ENCODE measurements around the gene CD63.

CD63 gene

DNA sequence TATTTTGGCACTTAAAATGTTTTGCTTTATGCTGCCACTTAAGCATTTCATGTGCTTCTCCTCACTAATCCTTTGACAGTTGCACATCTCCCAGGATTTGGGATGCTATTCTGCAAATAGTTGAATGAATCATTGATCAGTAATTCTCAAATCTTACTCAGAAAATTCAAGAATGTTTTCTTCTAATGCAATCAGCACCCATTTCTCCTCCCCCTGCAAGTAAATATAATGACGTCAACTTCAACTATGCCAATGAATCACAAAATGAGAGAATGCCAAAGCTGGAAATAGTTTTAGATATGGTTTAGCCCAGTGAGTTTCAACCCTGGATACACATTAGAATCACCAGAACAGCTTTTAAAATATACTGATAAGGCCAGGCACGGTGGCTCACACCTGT lies 15.1 kb downstream of the CD63 start:
- Histone ChIP-seq H3K36me3 (replicated peaks; ENCODE audit: insufficient read depth, low read length) (no peaks in the 10 kb centered on the region), H3F3A (ENCODE audit: insufficient read depth, low read length) (peaks cover 10% of the 10 kb centered on the region; the same call in 1 of the 2 replicates), H3K9ac (ENCODE audit: low read length) (no peak overlapping the region), H3K9me3 (replicated peaks; ENCODE audit: insufficient read depth, low read length) (no peaks in the 10 kb centered on the region), H3K4me1 (ENCODE audit: low read length) (peaks cover 17% of the 10 kb centered on the region), H3K4me3 (ENCODE audit: low read length) (no peak overlapping the region), H3K4me2 (ENCODE audit: low read depth, low read length) (no peak overlapping the region), H2AFZ (ENCODE audit: low read length) (no peak overlapping the region), H3K9me2 (replicated peaks; ENCODE audit: insufficient read depth, low read length) (no peaks in the 10 kb centered on the region), H3K27me3 (replicated peaks; ENCODE audit: insufficient read depth, low read length) (peaks cover 32% of the 10 kb centered on the region), H3K79me2 (ENCODE audit: low read length) (peaks cover 21% of the 10 kb centered on the region), H4K20me1 (ENCODE audit: insufficient read depth, low read length) (no peaks in the 10 kb centered on the region), H3K27ac (ENCODE audit: low read length) (no peak overlapping the region)
- no peak for DNase-seq
- TF ChIP-seq EZH2 (optimal IDR thresholded peaks at IDR 0.05; ENCODE audit: low read depth, low read length) (no peak), EZH2phosphoT487 (IDR thresholded peaks at IDR 0.05; ENCODE audit: low read length) (no peak)
- TF ChIP-seq, protein P1, sequence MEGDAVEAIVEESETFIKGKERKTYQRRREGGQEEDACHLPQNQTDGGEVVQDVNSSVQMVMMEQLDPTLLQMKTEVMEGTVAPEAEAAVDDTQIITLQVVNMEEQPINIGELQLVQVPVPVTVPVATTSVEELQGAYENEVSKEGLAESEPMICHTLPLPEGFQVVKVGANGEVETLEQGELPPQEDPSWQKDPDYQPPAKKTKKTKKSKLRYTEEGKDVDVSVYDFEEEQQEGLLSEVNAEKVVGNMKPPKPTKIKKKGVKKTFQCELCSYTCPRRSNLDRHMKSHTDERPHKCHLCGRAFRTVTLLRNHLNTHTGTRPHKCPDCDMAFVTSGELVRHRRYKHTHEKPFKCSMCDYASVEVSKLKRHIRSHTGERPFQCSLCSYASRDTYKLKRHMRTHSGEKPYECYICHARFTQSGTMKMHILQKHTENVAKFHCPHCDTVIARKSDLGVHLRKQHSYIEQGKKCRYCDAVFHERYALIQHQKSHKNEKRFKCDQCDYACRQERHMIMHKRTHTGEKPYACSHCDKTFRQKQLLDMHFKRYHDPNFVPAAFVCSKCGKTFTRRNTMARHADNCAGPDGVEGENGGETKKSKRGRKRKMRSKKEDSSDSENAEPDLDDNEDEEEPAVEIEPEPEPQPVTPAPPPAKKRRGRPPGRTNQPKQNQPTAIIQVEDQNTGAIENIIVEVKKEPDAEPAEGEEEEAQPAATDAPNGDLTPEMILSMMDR (IDR thresholded peaks at IDR 0.05; ENCODE audit: low read length) = no peak

GRCh38 chr12:55712700-55713415 lies 16.0 kb downstream of the CD63 start:
- Histone ChIP-seq H3K9me3 (replicated peaks; ENCODE audit: insufficient read depth, low read length) (no peaks in the 10 kb centered on the region), H3K27me3 (replicated peaks; ENCODE audit: insufficient read depth, low read length) (peaks cover 36% of the 10 kb centered on the region), H3K9me2 (replicated peaks; ENCODE audit: insufficient read depth, low read length) (no peaks in the 10 kb centered on the region), H3K4me2 (ENCODE audit: low read depth, low read length) (no peak overlapping the region), H3K4me1 (ENCODE audit: low read length) (peaks cover 21% of the 10 kb centered on the region), H3K79me2 (ENCODE audit: low read length) (peaks cover 16% of the 10 kb centered on the region), H4K20me1 (ENCODE audit: insufficient read depth, low read length) (no peaks in the 10 kb centered on the region), H2AFZ (ENCODE audit: low read length) (no peak overlapping the region), H3F3A (ENCODE audit: insufficient read depth, low read length) (peaks cover 10% of the 10 kb centered on the region; the same call in 1 of the 2 replicates), H3K27ac (ENCODE audit: low read length) (no peak overlapping the region), H3K4me3 (ENCODE audit: low read length) (no peak overlapping the region), H3K9ac (ENCODE audit: low read length) (no peak overlapping the region), H3K36me3 (replicated peaks; ENCODE audit: insufficient read depth, low read length) (no peaks in the 10 kb centered on the region)
- TF ChIP-seq, protein P1 (IDR thresholded peaks at IDR 0.05; ENCODE audit: low read length) = no peak
- no peak for TF ChIP-seq EZH2 (optimal IDR thresholded peaks at IDR 0.05; ENCODE audit: low read depth, low read length)
- TF ChIP-seq EZH2phosphoT487 (IDR thresholded peaks at IDR 0.05; ENCODE audit: low read length) = no peak
- DNase-seq = no peak

DNA sequence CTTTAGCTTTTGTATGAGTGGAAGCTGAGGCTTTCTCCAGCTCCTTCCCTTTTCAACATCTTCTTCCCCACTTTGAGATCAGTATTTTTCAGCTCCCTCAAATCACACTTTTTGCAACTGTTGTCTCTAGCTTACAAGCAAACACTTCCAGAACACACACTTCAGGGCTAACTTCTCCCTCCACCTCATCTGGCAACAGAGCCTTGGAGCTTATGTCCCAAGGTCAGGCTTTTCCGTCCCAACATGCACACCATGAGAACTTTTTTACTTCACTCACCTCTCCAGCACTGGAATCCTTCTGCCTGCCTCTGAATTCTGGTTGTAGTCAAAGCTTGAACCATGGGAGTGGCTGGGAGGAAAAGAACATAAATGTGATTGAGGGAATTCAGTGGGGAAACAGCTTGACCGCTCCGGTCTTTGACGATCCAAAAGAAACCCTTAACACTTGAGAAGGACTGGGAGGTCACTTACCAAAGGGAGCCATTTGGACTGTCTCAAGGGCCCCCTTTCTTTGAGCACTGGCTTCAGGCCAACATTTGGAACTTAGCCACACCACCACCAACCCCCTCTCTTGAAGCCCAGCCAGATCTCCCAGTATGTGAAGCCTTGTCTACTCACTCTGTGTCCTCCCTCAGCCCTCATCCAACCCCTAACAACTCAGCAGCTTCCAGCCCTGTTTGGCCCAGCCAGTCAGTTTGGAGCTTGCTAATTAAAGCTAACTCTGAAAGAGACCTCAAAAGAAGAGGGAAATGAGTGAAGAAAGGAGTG lies 16.8 kb downstream of the CD63 start:
- H3K36me3 ChIP-seq (replicated peaks; ENCODE audit: insufficient read depth, low read length) = no peaks in the 10 kb centered on the region
- H3K9me3 ChIP-seq (replicated peaks; ENCODE audit: insufficient read depth, low read length) = no peaks in the 10 kb centered on the region
- no peak overlapping the region for H3K27ac ChIP-seq (ENCODE audit: low read length)
- H3K4me2 ChIP-seq (ENCODE audit: low read depth, low read length) = no peak overlapping the region
- no peaks in the 10 kb centered on the region for H4K20me1 ChIP-seq (ENCODE audit: insufficient read depth, low read length)
- H2AFZ ChIP-seq (ENCODE audit: low read length) = no peak overlapping the region
- H3K9me2 ChIP-seq (replicated peaks; ENCODE audit: insufficient read depth, low read length) = no peaks in the 10 kb centered on the region
- TF ChIP-seq, protein P1 (IDR thresholded peaks at IDR 0.05; ENCODE audit: low read length) = no peak
- TF ChIP-seq EZH2 (optimal IDR thresholded peaks at IDR 0.05; ENCODE audit: low read depth, low read length) (no peak), EZH2phosphoT487 (IDR thresholded peaks at IDR 0.05; ENCODE audit: low read length) (no peak)
- DNase-seq = no peak
- peaks cover 7% of the 10 kb centered on the region for H3K79me2 ChIP-seq (ENCODE audit: low read length)
- H3K4me1 ChIP-seq (ENCODE audit: low read length) = peaks cover 14% of the 10 kb centered on the region
- H3K27me3 ChIP-seq (replicated peaks; ENCODE audit: insufficient read depth, low read length) = peaks cover 38% of the 10 kb centered on the region
- peaks cover 10% of the 10 kb centered on the region; the same call in 1 of the 2 replicates for H3F3A ChIP-seq (ENCODE audit: insufficient read depth, low read length)
- no peak overlapping the region for H3K9ac ChIP-seq (ENCODE audit: low read length)
- H3K4me3 ChIP-seq (ENCODE audit: low read length) = no peak overlapping the region

All from MM.1S (cell line).